B cell (primary cell): ENCODE results near the gene PDE3A. TPM values are rescaled to one million over a fixed set of nuclear protein-coding genes. Genes with fewer than 3 reads are reported as not detected.

Experiments used
- ATAC-seq: fragments of 200-7000 bp; cut with Tn5 transposase; one replicate; pipeline ENCODE4 v1.10.0; 2021; ENCODE audit warnings: low read depth, mild to moderate bottlenecking, moderate number of reproducible peaks, moderate library complexity
- CTCF ChIA-PET: fragments of 350-600 bp; sonication (Branson Sonifier 250); formaldehyde crosslinking; loops from one replicate; lab custom pipeline; 2021; ENCODE audit warnings: antibody characterized with exemption, inconsistent platforms; lab: Charles Lee
- POLR2A ChIA-PET: fragments of 350-600 bp; sonication (Branson Sonifier 250); formaldehyde crosslinking; loops from one replicate; lab custom pipeline; 2021; ENCODE audit warnings: antibody characterized with exemption; lab: Charles Lee
- DNase-seq: peaks from one replicate; pipeline ENCODE4 v3.0.0; 2013
- H2AFZ ChIP-seq: 2 replicates; pipeline ENCODE4 v1.6.1; 2012; ENCODE audit warnings: mild to moderate bottlenecking, low read depth, low read length; ENCODE audit not compliant: insufficient read depth, poor library complexity, severe bottlenecking
- H3K27ac ChIP-seq, 2 donors: 1 replicate in 1 of 2; 2 replicates in 1 of 2; pipeline ENCODE4 v1.5.1; 2012 to 2013; ENCODE audit warnings: low read length in 2 of 2, mild to moderate bottlenecking in 2 of 2, moderate library complexity in 1 of 2
- H3K27me3 ChIP-seq, 4 experiments: fragments of 200-600 bp in 1 of 4; sonication (generic) in 1 of 4; replicated peaks in 1 of 4; 1 replicate in 2 of 4; 2 replicates in 2 of 4; pipeline versions ENCODE4 v1.6.1 to v1.7.0; 2013 to 2016; ENCODE audit warnings: low read length in 3 of 4, mild to moderate bottlenecking in 2 of 4, mixed read lengths in 1 of 4, moderate library complexity in 1 of 4; ENCODE audit not compliant: insufficient read depth in 4 of 4, control insufficient read depth in 3 of 4; ENCODE audit errors: control extremely low read depth in 1 of 4
- H3K36me3 ChIP-seq, 2 experiments: replicated peaks in 1 of 2; 1 replicate in 1 of 2; 2 replicates in 1 of 2; pipeline versions ENCODE4 v1.6.1 to v1.7.1; 2013; ENCODE audit warnings: low read length in 1 of 2; ENCODE audit not compliant: insufficient read depth in 2 of 2, control insufficient read depth in 1 of 2; ENCODE audit errors: control extremely low read depth in 1 of 2, extremely low read depth in 1 of 2
- H3K4me1 ChIP-seq, 2 donors: fragments of 200-600 bp in 1 of 2; sonication (generic) in 1 of 2; 1 replicate in 1 of 2; 2 replicates in 1 of 2; pipeline versions ENCODE4 v1.5.1 to v1.6.1; 2013 to 2017; ENCODE audit warnings: low read length in 2 of 2; ENCODE audit not compliant: control insufficient read depth in 2 of 2, insufficient read depth in 2 of 2
- H3K4me2 ChIP-seq: replicated peaks from 2 replicates; pipeline ENCODE3; 2012; ENCODE audit warnings: mild to moderate bottlenecking, low read depth, low read length; ENCODE audit not compliant: poor library complexity, severe bottlenecking
- H3K4me3 ChIP-seq, 5 experiments: fragments of 200-600 bp in 1 of 5; sonication (generic) in 1 of 5; 1 replicate in 3 of 5; 2 replicates in 2 of 5; pipeline versions ENCODE4 v1.5.1 to v1.7.0; 2011 to 2016; ENCODE audit warnings: low read length in 4 of 5, mild to moderate bottlenecking in 4 of 5, low read depth in 2 of 5, control low read depth in 1 of 5, moderate library complexity in 1 of 5; ENCODE audit not compliant: insufficient read depth in 1 of 5; ENCODE audit errors: control extremely low read depth in 1 of 5, extremely low read depth in 1 of 5
- H3K79me2 ChIP-seq: fragments of 200-600 bp; sonication (generic); one replicate; pipeline ENCODE4 v1.6.0; 2016; ENCODE audit warnings: low read length; ENCODE audit not compliant: control insufficient read depth, insufficient read depth
- H3K9ac ChIP-seq: fragments of 200-600 bp; sonication (generic); 2 replicates; pipeline ENCODE4 v1.6.1; 2017; ENCODE audit warnings: mild to moderate bottlenecking, low read length, moderate library complexity
- H3K9me3 ChIP-seq, 3 donors: one replicate each; pipeline versions ENCODE4 v1.6.1 to v1.7.1; 2013; ENCODE audit warnings: low read length in 2 of 3; ENCODE audit not compliant: control insufficient read depth in 2 of 3, insufficient read depth in 1 of 3; ENCODE audit errors: control extremely low read depth in 1 of 3
- H4K20me1 ChIP-seq: 2 replicates; pipeline ENCODE4 v1.6.0; 2012; ENCODE audit warnings: mild to moderate bottlenecking, low read length; ENCODE audit not compliant: insufficient read depth, control insufficient read depth, poor library complexity, severe bottlenecking
- H3K27ac Mint-ChIP-seq: one replicate; pipeline ENCODE4 v1.8.0; 2021; ENCODE audit warnings: mixed read lengths
- H3K27me3 Mint-ChIP-seq: one replicate; pipeline ENCODE4 v1.8.0; 2021; ENCODE audit warnings: mixed read lengths
- H3K4me1 Mint-ChIP-seq: one replicate; pipeline ENCODE4 v1.8.0; 2021; ENCODE audit warnings: mixed read lengths
- H3K4me3 Mint-ChIP-seq: one replicate; pipeline ENCODE4 v1.8.0; 2021; ENCODE audit warnings: mixed read lengths
- H3K9me3 Mint-ChIP-seq: one replicate; pipeline ENCODE4 v1.8.0; 2022; ENCODE audit warnings: mixed read lengths; ENCODE audit not compliant: insufficient read depth
- CTCF ChIP-seq: fragments of 200-600 bp; IDR thresholded peaks from one replicate; pipeline ENCODE4 v1.8.0; 2022; ENCODE audit warnings: antibody characterized with exemption, mild to moderate bottlenecking
- EZH2 ChIP-seq: IDR thresholded peaks from 2 replicates; pipeline ENCODE4 v1.6.1; 2012; ENCODE audit warnings: borderline replicate concordance, low read depth, mild to moderate bottlenecking, moderate library complexity, low read length; ENCODE audit not compliant: insufficient read depth, poor library complexity, severe bottlenecking
- WGBS: methylation state at CpG from one replicate; pipeline ENCODE4 v1.1.5; 2013; ENCODE audit warnings: missing lambda C conversion rate; ENCODE audit not compliant: insufficient coverage; 5-methylcytosine and 5-hydroxymethylcytosine counted together
- intact Hi-C: fragments of 100-400 bp; cut with micrococcal nuclease; formaldehyde crosslinking; loops from one replicate; pipeline ENCODE4 v1.10.0; 2022
- polyA plus RNA-seq: library from polyadenylated mRNA; depleted of rRNA; stranded (reverse); fragments of >200 nt; gene quantifications from 2 replicates; pipeline ENCODE4 v1.2.3, GENCODE V29; 2012
- total RNA-seq, 2 donors: library from RNA; stranded (reverse); fragments of 120-200 nt in 1 of 2; gene quantifications; 1 replicate in 1 of 2; 2 replicates in 1 of 2; pipeline versions ENCODE4 v1.2.3 to v1.2.4, GENCODE V29; 2013 to 2022

The PDE3A gene
- total and polyA plus RNA-seq, 2 donors (not counting 1 experiment from before 2014, with no cell fraction given) = not detected

GRCh38 chr12:20475542-20475941 lies 107.2 kb downstream of the PDE3A start:
- no peak overlapping the region for H3K4me3 Mint-ChIP-seq
- POLR2A ChIA-PET = no interaction called here
- H3K9ac ChIP-seq = no peak overlapping the region
- TF ChIP-seq EZH2 = no peak
- no peak for TF ChIP-seq CTCF
- H3K79me2 ChIP-seq = no peaks in the 10 kb centered on the region
- H3K4me1 ChIP-seq = no peaks in the 10 kb centered on the region
- no peaks in the 10 kb centered on the region for H3K9me3 ChIP-seq
- DNase-seq (no peak), ATAC-seq (no peak)
- 89% methylated on average over 1 of the region's 5 CpGs for WGBS
- H3K27me3 Mint-ChIP-seq = no peaks in the 10 kb centered on the region
- CTCF ChIA-PET = no interaction called here
- no peak overlapping the region for H2AFZ ChIP-seq
- no peaks in the 10 kb centered on the region for H3K9me3 Mint-ChIP-seq
- H3K27ac ChIP-seq = no peak overlapping the region
- H3K4me1 Mint-ChIP-seq = no peaks in the 10 kb centered on the region
- intact Hi-C loops = no loop called here
- H3K36me3 ChIP-seq = no peaks in the 10 kb centered on the region
- no peak overlapping the region for H3K4me3 ChIP-seq
- no peaks in the 10 kb centered on the region for H4K20me1 ChIP-seq
- H3K27me3 ChIP-seq = no peaks in the 10 kb centered on the region
- H3K4me2 ChIP-seq = no peak overlapping the region
- H3K27ac Mint-ChIP-seq = no peak overlapping the region

DNA sequence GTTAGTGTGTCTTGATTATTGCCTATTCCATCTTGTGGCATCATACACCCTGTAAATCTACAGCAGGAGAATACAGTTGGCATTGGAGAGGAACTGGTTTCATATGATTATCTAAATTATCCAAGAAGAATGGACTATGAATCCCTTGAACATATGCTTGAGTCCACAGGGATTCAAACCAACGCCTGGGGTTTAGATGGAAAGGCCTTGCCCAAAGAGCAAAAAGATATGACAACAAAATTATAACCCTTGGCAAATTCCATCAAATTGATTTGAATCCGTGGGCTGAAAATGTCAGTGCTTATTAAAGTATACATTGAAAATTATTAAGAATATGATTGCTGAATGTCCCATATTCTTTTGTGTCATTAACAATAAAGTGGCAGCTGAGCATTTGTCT lies 108.2 kb downstream of the PDE3A start:
- no peaks in the 10 kb centered on the region for H3K79me2 ChIP-seq
- no peaks in the 10 kb centered on the region for H3K27me3 Mint-ChIP-seq
- no peak overlapping the region for H3K27ac Mint-ChIP-seq
- no peak for DNase-seq
- no peak for TF ChIP-seq EZH2
- TF ChIP-seq CTCF = no peak
- no peaks in the 10 kb centered on the region for H4K20me1 ChIP-seq
- POLR2A ChIA-PET = no interaction called here
- H3K9me3 Mint-ChIP-seq = no peaks in the 10 kb centered on the region
- H3K9me3 ChIP-seq = no peaks in the 10 kb centered on the region
- WGBS = no CpG with 5 or more reads among the region's 2 CpGs
- no peaks in the 10 kb centered on the region for H3K27me3 ChIP-seq
- no peaks in the 10 kb centered on the region for H3K4me1 Mint-ChIP-seq
- H3K9ac ChIP-seq = no peak overlapping the region
- no peaks in the 10 kb centered on the region for H3K36me3 ChIP-seq
- no peak for ATAC-seq
- intact Hi-C loops = no loop called here
- H3K4me1 ChIP-seq = no peaks in the 10 kb centered on the region
- no peak overlapping the region for H3K27ac ChIP-seq
- no peak overlapping the region for H3K4me3 Mint-ChIP-seq
- H3K4me2 ChIP-seq = no peak overlapping the region
- H3K4me3 ChIP-seq = no peak overlapping the region
- H2AFZ ChIP-seq = no peak overlapping the region
- CTCF ChIA-PET = no interaction called here
